Measurements from ENCODE around the gene MAF. TPM values are rescaled to one million over a fixed set of nuclear protein-coding genes. Genes with fewer than 3 reads are reported as not detected.

The MAF gene
- total and polyA plus RNA-seq, 2 experiments from 2014 or later, result 0.91 to 2.5 TPM

- H3K27me3 ChIP-seq (ENCODE audit: insufficient read depth), result no peaks in the 10 kb centered on the region
- ATAC-seq, result no peak
- H3K79me2 ChIP-seq (replicated peaks; ENCODE audit: insufficient read depth), result no peaks in the 10 kb centered on the region
- DNase-seq (ENCODE audit: low spot score), result no peak
- no peaks in the 10 kb centered on the region for H3K36me3 Mint-ChIP-seq (ENCODE audit: low read depth)
- H3K4me1 ChIP-seq (ENCODE audit: insufficient read depth), result no peaks in the 10 kb centered on the region
- H3K4me1 Mint-ChIP-seq, result no peaks in the 10 kb centered on the region
- no peaks in the 10 kb centered on the region for H3K36me3 ChIP-seq (ENCODE audit: insufficient read depth)
- no peak overlapping the region for H3K4me3 ChIP-seq
- H3K27me3 Mint-ChIP-seq (ENCODE audit: insufficient read depth, low read depth, poor library complexity), result peaks cover 3% of the 10 kb centered on the region
- no peaks in the 10 kb centered on the region; the same call in 2 of the 3 replicates for H3K9me3 Mint-ChIP-seq
- no peaks in the 10 kb centered on the region for H3F3A ChIP-seq (replicated peaks; ENCODE audit: low read depth)
- no peak overlapping the region for H2AFZ ChIP-seq
- H4K20me1 ChIP-seq (replicated peaks; ENCODE audit: insufficient read depth), result no peaks in the 10 kb centered on the region
- no peaks in the 10 kb centered on the region; the same call in 1 of the 2 replicates for H3K9me2 ChIP-seq (ENCODE audit: insufficient read depth)
- H3K27ac ChIP-seq (ENCODE audit: low read depth), result no peak overlapping the region
- H3K4me3 Mint-ChIP-seq, result no peak overlapping the region
- no peak overlapping the region for H3K4me2 ChIP-seq
- no peak for TF ChIP-seq POLR2AphosphoS5 (IDR thresholded peaks at IDR 0.05; ENCODE audit: low read depth)
- TF ChIP-seq ZNF331 (CRISPR knock-in tag; IDR thresholded peaks at IDR 0.05; ENCODE audit: low read depth), result no peak
- TF ChIP-seq JUNB (IDR thresholded peaks at IDR 0.05; ENCODE audit: unreplicated experiment), result no peak
- no peak for TF ChIP-seq ZNF462 (CRISPR knock-in tag; IDR thresholded peaks at IDR 0.05)
- no peak for TF ChIP-seq EZH2phosphoT487 (IDR thresholded peaks at IDR 0.05; ENCODE audit: unreplicated experiment)
- no peak for TF ChIP-seq CTCF (conservative IDR thresholded peaks at IDR 0.05; ENCODE audit: low read depth in 2 of 2)
- no peak overlapping the region for H3K27ac Mint-ChIP-seq
Measured at GRCh38 chr16:79628501-79628975, 28.0 kb upstream of the MAF start.

Measured in GM23338 (cell line).